Cerebellar nuclear complex (tissue), 1 donor: ENCODE measurements around the gene DDRGK1.

Experiments used
- DNase-seq, 2 experiments: peaks; one replicate each; lab custom pipeline; 2025; lab: John Stamatoyannopoulos, UW

Gene DDRGK1

DNA sequence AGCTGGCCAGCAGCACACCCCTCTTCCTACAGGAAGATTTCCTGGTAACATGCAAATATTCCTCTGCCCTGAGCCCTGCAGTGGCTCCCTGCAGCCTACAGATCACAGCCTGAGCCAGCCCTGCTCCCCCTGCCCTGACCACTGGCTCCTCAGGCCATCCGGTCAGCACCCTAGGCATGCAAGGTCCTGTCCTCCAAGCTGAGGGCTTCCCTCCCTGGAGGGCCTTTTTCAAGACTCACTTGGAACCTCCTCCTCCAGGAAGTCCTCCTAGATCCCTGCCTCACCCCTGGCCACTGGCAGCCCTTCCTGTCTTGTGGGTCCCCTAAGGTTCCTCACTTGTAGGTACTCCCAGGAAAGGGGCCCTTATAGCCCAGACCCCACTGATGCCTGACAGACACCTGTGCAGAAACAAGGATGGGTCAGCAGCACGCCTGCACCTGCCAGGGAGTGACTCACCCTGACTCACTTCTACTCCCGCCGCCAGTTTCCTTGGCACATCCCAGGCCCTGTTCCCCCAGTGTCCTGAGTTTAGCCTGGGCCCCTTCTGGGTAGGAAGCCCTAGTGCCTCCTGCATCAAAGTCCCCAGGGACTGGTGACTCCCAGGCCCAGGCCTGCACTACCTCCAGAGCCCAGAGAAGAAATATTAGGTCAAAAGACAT is 31.3 kb upstream of the DDRGK1 start:
- DNase-seq, result no peak

DNA sequence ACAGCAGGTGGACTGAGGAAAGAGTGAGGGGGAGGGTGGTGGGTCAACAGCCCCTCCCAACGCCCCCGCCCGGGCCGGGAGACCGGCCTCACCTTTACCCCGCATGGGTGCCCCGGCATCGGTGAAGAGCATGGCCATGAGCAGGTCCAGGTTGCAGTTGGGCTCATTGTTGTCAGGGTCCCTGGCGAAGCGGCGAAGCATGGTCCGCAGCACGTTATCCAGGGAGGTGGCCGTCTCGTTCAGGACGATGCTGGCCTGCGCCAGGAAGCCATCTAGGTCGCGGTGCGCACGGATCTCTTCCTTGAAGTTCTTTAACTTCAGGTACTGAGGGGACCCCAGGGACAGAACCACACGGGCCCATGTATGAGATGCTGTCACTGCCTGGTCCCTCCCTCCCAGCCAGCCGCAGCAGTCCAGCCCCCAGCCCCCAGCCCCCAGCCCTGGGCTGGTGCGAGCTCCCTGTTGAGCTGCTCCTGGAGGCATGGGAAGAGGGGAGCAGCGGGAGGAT is 29.6 kb upstream of the DDRGK1 start:
- no peak for DNase-seq

DNA sequence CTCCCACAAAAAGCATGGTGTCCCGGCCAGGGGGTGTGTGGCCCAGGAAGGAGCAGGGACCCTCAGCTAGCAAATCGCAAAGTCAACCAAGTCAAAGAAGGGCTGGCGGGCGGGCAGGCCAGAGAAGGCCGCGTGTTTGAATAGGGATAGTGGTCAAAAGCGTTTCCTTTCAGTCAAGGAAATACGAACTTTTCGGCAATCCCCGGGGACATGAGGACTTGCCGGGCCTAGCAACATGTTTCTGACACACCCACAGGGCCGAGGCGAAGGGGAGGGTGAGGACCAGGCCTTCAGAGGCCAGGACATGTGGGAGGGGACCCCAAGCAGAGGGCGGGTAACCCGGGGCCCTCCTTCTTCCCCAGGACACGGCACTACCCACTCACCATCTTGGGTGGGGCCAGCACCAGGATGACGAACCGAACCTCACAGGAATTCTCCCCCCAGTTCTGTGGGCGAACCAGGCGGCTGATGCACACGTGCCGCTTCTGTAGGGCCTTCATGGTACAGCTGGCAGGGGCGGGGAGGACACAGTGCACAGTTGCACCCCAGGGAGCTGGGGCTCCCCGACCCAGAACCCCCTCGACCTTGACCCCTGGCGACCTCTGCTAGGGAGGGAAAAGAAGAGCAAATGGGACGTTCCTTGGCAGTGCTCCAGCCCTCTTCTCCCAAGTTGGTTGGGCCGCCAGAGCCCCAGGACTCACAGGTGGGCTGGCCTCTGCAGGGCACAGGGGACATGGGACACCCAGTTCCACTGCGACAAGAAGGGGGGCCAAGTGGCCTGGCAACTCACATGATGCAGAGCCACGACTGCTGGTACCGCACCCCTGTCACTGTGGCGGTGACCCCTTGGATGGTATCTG is 28.9 kb upstream of the DDRGK1 start:
- DNase-seq, result no peak

DNA sequence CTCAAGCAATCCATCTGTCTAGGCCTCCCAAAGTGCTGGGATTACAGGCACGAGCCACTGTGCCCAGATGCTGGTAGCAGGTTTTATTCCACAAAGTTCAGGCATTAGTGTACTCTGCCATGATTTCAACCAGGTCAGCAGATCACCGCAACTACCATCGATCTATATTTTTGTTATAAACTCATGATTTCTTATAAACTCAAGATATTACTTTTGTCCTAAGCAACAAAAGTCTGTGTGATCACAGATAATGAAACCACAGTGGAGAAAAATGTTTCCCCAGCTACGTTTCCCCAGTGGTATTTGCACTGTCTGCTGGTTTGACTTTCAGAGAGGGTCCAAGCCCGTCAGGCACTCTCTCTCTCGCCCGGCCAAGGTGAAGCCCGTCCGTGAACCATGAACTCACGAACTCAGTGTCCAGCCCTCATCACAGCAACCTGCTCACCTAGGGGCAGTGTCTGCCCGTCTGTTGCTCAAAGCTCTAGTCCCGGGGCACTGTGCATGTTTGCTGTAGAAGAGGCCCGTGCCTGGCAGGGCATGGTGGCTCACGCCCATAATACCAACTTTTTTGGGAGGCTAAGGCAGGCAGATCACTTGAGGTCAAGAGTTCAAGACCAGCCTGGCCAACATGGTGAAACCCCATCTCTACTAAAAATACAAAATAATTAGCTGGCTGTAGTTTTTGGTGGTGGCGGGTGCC is 27.6 kb upstream of the DDRGK1 start:
- DNase-seq, result no peak

DNA sequence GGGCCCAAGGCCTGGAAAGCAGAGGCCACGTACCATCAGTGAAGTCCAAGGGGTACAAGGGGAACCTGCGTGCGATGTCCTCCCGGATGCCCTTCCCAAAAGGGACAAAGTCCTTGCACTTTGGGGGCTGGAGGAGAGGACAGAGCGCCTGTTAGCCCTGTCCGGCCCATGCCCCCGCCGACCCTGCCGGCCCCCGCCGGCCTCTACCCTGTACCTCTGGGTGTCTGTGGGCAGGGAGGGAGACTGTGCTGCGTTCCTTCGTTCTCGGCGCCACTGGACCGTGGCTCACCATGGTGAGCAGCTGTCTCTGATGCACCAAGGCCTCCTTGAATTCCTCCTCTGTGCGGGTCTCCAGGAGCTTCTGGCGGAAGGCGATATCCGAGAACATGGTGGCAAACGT is 26.6 kb upstream of the DDRGK1 start:
- DNase-seq, result no peak

DNA sequence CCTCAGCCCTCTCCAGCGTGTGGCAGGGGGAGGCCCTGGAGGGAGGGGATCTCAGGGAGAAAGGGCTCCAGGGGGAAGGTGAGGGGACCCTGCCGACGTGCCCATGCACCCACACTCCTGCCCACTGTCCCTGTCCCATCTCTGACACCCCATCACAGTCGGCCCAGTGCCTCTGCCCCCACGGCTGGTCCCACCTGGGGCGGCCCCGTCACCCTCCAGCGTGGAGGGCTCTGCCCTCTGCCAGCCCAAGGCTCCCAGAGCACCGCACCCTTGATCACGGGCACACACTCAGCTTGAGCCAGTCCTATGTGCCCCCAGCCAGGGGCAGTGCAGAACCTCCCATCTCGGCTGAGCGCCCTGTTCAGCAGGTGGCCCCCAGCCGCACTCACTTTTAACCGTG is 25.3 kb upstream of the DDRGK1 start:
- DNase-seq, result no peak

DNA sequence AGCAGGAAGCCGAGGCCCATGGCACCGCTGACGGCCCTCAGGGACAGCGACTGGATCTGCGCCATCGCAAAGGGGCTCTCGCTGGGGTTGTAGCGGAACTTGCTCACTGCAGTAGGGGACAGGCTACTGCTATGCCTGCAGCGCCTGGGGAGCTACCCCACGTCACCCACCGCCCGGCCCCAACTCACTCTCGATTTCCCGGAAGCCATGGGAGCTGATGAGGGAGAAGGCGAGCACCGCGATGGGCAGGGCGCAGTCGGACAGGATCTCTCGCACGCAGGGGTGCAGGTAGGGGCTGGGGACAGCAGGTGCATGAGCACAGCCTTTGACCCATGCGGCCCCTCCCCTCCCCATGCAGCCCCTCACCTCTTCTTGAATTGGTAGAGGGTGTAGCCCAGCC is 24.7 kb upstream of the DDRGK1 start:
- DNase-seq, result no peak

DNA sequence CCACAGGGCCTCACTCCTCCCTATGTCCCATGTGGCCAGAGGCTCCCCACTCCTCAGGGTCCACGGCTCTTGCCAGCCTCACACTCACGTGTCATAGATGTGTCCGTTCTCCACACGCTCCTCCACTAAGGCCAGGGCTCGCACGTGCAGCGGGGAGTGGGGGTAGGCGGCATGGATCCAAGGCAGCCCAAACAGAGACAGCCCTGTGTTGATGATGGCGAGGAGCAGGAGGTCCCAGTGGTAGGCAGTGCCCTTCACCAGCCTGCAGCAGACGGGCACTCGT is 24.2 kb upstream of the DDRGK1 start:
- DNase-seq, result no peak

DNA sequence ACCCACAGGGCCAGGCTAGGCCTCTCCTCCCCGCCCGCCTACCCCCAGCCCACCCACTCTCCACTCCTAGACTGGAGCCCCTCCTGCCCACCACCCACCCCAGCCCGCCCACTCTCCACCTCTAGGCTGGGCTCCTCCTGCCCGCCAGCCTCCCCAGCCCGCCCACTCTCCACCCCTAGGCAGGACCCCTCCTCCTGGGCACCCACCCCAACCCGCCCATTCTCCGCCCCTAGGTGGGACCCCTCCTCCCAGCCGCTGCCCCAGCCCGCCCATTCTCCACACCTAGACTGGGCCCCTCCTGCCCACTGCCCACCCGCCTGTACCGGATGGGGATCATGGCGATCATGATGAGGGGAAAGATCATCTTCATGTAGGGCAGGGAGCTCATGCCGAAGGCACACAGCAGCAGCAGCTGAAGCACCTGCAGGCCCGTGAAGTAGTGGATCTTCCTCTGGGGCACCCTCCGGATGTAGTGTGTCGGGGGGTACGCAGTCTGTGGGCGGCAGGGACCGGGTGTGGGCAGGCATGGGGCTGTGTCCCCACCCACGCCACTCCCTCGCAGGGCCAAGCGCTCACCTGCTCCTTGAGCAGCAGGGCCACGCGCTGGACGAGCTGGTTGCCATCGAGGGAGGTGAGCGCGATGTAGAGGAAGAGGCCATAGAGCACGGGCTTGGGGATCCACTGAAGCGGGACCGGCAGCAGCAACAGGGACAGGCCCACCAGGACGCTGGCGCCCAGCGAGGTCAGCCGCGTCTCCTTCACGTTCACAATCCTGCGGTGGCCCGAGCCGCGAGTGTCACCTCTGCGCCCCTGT is 23.7 kb upstream of the DDRGK1 start:
- no peak for DNase-seq

DNA sequence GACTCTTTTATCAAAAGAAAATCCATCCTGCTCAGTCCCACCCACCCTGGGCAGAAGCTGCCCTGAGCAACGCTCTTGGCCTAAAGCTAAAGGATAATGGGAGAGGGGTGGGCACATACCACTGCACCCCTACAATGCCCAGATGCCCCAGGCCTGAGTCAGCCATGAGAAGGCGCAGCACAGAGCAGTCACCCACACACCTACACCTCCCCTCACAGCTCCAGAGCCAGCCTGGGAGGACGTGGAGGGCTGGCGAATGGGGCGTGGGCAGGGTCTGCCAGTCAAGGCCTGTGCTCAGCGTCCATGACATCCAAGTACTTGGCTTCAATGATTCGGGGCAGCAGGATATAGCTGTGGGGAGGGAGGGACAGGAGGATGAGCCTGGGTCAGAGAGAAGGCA is 23.0 kb upstream of the DDRGK1 start:
- DNase-seq, result no peak

DNA sequence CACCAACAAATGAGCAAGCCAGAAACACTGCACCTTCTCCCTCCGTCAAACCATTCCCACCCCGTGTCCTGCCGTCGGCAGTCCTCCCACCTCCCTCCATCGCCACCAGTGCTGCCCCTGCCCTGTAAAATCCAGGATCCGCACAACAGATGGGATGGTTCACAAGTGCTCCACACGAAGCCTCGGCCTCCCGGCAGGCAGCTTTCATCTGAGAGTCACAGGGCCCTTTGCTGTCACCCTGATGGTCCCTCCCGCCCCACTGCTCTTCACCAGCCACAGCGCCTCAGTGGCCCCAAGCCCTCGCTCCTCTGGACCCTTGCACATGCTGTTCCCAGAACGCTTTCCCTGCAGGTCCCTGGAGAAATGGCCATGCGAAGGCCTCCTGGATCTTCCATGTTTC is 22.4 kb upstream of the DDRGK1 start:
- DNase-seq, result no peak

DNA sequence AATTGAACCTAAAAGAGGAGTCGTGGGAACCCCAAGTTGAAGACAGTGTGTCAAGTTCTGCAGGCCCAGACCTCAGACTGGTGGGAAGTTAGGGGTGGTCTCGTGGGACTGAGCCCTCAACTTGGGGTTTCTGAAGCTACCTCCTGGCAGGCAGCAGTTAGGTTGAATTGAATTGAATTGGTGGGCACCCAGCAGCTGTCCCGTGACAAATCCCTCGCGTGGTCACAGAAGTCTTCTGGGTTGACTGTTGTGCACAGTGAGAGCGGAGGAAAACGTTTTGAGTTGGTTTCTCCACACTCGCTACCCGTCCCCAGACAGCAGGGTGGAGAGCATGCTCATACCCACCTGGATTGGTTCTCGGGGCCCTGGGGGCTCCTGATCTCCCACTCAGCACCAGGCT is 21.6 kb upstream of the DDRGK1 start:
- DNase-seq, result no peak

DNA sequence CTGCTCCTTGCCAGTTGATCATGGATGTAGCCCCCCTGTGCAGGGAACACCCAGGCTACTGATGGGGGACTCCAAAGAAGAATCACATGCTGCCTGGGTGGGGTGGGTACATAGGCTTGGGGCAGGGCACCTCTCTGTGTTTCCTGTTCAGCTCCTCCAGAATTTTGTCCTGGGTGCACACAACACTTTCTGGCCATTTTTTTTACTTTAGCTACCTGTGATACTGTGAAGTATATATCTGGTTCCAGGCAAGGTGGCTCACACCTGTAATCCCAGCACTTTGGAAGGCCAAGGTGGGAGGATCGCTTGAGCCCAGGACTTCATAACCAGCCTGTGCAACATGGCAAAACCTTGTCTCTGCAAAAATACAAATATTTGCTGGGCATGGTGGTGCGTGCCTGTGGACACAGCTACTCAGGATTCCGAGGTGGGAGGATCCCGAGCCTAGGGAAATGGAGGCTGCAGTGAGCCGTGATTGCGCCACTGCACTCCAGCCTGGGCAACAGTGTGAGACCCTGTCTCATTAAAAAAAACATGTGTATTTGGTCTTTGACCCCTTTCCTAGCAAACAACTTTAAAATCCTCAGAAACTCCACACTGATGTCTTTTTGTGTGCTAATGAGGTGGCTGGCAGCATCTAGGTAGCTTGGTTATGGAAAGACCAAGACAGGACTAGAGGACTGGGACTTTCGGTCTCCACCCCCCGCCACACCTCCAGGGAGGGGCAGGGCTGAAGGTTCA is 20.4 kb upstream of the DDRGK1 start:
- DNase-seq, result no peak

DNA sequence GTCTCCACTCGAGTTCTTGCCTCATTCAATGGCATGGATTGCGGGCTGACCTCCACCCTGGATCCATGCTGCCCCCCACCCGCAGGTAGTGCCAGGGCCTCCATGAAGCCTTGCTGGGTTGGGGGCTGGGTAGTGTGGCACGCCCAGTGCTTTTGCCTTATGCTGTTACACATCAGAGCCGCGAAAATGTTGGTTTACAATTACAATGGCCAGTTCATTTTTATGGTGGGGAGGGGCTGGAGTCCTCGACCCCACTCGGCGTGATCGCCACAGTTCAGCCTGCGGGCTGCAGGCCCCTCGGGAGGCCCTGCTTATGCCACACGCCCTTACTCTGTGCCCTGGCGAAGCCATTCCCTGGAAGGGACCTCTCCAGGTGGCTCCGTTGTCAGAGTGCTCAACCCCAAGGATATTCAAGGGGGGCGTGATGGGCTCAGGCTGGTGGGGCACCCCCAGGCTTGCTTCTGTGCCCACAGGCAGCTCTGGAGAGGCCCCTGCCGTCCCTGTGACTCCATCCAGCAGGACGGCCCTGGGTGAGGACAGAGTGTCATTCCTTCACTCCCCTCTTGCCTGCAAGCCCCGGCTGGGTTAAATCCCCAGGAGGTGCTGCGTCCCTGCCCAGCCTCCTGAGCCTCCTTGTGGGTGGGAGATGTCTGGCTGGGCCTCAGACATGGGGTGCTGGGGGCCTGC is 19.7 kb upstream of the DDRGK1 start:
- no peak for DNase-seq

DNA sequence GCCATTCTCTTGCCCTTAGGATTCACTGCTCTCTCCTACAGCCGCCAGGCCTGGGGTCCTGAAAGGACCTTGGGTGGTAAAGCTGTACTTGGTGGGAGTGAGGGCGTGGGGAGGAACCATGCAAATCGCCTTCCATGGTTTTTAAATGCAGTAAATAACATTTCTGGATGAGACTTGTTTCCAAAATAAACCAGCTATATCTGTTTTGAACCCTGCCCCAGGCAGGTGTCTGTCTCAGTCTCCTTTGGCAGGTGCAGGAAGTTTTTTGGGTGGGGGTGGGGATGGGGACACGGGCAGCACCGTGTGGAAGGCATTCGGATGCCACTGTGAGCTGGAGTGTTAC is 19.1 kb upstream of the DDRGK1 start:
- no peak for DNase-seq

DNA sequence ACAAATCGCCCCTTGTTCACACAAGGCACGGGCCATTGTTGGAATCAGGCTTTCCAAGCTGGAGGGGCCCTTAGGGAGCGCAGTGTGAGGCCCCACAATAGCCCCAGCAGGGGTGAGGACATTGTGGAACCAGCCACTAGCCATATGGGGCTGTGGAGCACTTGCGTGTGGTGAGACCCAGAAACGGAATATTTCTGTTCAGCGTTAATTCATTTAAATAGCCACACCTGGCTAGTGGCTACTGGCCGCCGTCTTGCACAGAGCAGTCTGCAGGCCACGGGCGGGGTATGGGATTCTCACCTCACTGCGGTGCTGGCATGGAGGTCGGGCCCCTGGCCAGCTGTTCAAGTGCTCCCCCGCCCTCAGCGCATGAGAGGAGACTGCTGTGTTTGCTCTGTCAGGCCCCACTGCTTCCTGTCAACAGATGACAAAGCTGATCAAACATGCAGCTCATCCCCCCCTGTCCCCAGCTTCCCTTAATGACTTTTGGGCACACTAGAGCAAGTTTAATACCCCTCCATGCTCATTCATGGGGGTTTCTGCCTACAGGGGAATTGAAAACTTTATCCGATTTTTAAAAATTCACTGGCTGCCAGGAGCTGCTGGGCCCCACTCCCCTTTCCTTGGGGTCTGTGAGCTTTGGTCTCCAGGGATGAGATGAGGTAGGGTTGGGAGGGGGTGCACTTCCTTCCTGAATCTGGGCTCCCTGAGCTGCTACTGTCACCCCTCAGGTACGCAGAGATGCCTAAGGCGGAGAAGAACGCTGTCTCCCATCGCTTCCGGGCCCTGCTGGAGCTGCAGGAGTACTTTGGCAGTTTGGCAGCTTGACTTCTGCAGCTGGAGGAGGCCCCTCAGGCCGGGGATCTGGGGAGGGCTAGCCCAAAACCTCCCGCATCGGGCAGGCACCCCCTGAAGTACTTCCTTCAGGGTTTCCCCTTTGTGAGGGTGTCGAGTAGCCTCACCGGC is 18.4 kb upstream of the DDRGK1 start:
- DNase-seq, result no peak

DNA sequence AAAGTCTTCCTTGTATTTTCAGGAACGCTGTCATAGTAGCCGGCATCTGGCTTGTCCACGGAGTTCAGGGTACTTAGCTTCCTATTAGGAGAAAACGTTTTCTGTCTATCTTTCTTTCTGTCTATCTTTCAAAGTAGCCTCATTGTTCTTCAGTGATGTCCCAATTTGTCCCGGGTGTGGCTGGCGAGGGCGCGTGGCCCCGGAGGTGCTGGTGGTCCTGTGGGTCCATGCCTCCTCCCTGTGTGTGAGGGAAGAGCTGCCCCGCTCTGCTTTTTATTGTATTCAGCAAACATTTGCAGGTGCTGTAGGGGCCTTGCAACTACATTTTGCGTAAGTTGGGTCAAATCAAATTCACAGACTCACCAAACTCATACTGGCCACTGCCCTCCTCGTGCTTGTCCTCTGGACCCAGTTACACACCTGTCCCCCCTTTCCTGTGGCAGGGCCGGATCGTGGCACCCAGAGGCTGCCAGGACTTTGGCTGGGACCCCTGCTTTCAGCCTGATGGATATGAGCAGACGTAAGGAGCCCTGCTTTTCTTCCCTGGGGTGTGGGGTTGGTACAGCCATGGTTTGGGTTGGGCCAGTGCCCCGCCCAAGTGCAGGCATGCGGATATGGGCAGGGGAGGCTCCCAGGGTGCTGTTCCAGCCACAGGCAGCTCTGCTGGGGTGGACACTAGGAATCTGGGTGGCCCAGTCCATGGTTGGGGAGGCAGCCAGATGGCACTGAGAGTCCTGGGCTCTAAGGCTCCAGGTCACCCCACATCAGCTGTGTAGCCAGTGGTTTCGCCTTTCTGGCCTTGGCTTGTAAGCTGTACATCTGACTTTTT is 17.1 kb upstream of the DDRGK1 start:
- DNase-seq, result no peak

DNA sequence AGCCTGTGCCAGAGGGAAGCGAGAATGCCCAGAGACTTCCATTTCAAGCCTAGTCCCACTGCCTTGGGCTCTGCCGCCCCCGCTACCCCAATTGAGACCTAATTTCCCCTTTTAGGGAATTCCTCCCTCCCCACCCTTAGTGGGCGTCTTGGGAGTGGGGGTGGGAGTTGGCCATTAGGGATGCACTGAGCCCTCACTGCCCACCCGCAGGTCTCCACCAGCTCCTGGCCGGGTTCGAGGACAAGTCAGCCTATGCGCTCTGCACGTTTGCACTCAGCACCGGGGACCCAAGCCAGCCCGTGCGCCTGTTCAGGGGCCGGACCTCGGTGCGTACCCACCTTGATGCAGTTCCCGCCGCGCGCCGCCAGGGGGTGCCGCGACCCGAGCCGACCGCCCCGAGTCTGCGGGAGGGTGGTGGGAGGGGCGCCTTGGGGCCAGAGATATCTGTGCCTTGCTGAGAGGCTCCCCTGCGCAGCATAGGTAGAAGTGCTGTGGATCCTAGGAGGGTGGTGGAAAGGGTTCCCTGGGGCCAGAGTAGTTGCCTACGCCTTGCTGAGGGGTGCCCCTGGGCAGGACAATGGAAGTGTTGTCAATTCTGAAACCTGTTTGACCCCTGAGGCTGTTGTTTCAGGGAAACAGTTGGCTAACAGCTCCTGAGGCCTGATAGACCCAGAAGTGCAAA is 14.0 kb upstream of the DDRGK1 start:
- no peak for DNase-seq
